CD14-positive monocyte (primary cell): ENCODE results near the gene TSPAN3. TPM values are rescaled to one million over a fixed set of nuclear protein-coding genes. Genes with fewer than 3 reads are reported as not detected.

Experiments
- DNase-seq, 3 donors: peaks; one replicate each; pipeline ENCODE4 v3.0.0-alpha.2; 2011 to 2022
- H2AFZ ChIP-seq: 2 replicates; pipeline ENCODE4 v1.6.0; 2012; ENCODE audit warnings: mild to moderate bottlenecking, low read depth, low read length, inconsistent platforms; ENCODE audit not compliant: insufficient read depth, poor library complexity, severe bottlenecking
- H3K27ac ChIP-seq, 2 donors: 1 replicate in 1 of 2; 2 replicates in 1 of 2; pipeline ENCODE4 v1.5.1; 2012 to 2013; ENCODE audit warnings: low read length in 2 of 2, control low read depth in 1 of 2, inconsistent platforms in 1 of 2, low read depth in 1 of 2, mild to moderate bottlenecking in 1 of 2
- H3K27me3 ChIP-seq, 2 donors: one replicate each; pipeline versions ENCODE4 v1.6.0 to v1.6.1; 2011 to 2013; ENCODE audit warnings: low read length in 2 of 2; ENCODE audit not compliant: control insufficient read depth in 2 of 2, insufficient read depth in 2 of 2
- H3K36me3 ChIP-seq, 2 donors: replicated peaks in 1 of 2; 1 replicate in 1 of 2; 2 replicates in 1 of 2; pipeline versions ENCODE4 v1.5.1 to v1.6.1; 2012 to 2013; ENCODE audit warnings: low read length in 2 of 2, control low read depth in 1 of 2, inconsistent platforms in 1 of 2, mild to moderate bottlenecking in 1 of 2; ENCODE audit not compliant: insufficient read depth in 2 of 2, control insufficient read depth in 1 of 2
- H3K4me1 ChIP-seq, 2 donors: 1 replicate in 1 of 2; 2 replicates in 1 of 2; pipeline versions ENCODE4 v1.5.1 to v1.6.1; 2012 to 2013; ENCODE audit warnings: low read length in 2 of 2, control low read depth in 1 of 2, inconsistent platforms in 1 of 2, mild to moderate bottlenecking in 1 of 2, moderate library complexity in 1 of 2; ENCODE audit not compliant: insufficient read depth in 2 of 2, control insufficient read depth in 1 of 2
- H3K4me2 ChIP-seq: replicated peaks from 2 replicates; pipeline ENCODE3; 2012; ENCODE audit warnings: low read length, moderate library complexity, mild to moderate bottlenecking; ENCODE audit not compliant: poor library complexity, severe bottlenecking; ENCODE audit errors: extremely low read depth
- H3K4me3 ChIP-seq, 3 experiments: fragments of 200-600 bp in 1 of 3; sonication (generic) in 1 of 3; replicated peaks in 1 of 3; 1 replicate in 2 of 3; 2 replicates in 1 of 3; pipeline ENCODE4 v1.5.1; 2011 to 2013; ENCODE audit warnings: low read length in 3 of 3, mild to moderate bottlenecking in 3 of 3, control low read depth in 2 of 3, low read depth in 2 of 3, inconsistent platforms in 1 of 3, moderate library complexity in 1 of 3
- H3K79me2 ChIP-seq: 2 replicates; pipeline ENCODE4 v1.6.0; 2012; ENCODE audit warnings: mild to moderate bottlenecking, control low read depth, inconsistent platforms, low read length, moderate library complexity; ENCODE audit not compliant: insufficient read depth
- H3K9ac ChIP-seq: 2 replicates; pipeline ENCODE4 v1.6.0; 2017; ENCODE audit warnings: low read length, mild to moderate bottlenecking; ENCODE audit not compliant: insufficient read depth, poor library complexity, severe bottlenecking
- H3K9me3 ChIP-seq, 2 donors: replicated peaks in 1 of 2; 1 replicate in 1 of 2; 2 replicates in 1 of 2; pipeline versions ENCODE4 v1.5.1 to v1.6.1; 2012 to 2013; ENCODE audit warnings: low read length in 2 of 2, control low read depth in 1 of 2; ENCODE audit not compliant: control insufficient read depth in 1 of 2, insufficient read depth in 1 of 2
- H4K20me1 ChIP-seq: 2 replicates; pipeline ENCODE4 v1.6.0; 2012; ENCODE audit warnings: mild to moderate bottlenecking, low read length, control low read depth, moderate library complexity; ENCODE audit not compliant: insufficient read depth
- H3K27ac Mint-ChIP-seq, 7 donors: one replicate each; pipeline ENCODE4 v1.8.0; 2020; ENCODE audit warnings: mild to moderate bottlenecking in 7 of 7, mixed read lengths in 7 of 7, moderate library complexity in 6 of 7, inconsistent platforms in 2 of 7
- H3K27me3 Mint-ChIP-seq, 3 donors: one replicate each; pipeline ENCODE4 v1.8.0; 2021 to 2022; ENCODE audit warnings: low read depth in 3 of 3, mild to moderate bottlenecking in 3 of 3, mixed read lengths in 3 of 3, moderate library complexity in 3 of 3, inconsistent platforms in 1 of 3
- H3K36me3 Mint-ChIP-seq, 2 donors: one replicate each; pipeline ENCODE4 v1.8.0; 2020; ENCODE audit warnings: mixed read lengths in 2 of 2, inconsistent platforms in 1 of 2, mild to moderate bottlenecking in 1 of 2
- H3K4me1 Mint-ChIP-seq: one replicate; pipeline ENCODE4 v1.8.0; 2020; ENCODE audit warnings: mild to moderate bottlenecking, mixed read lengths
- H3K4me3 Mint-ChIP-seq, 2 donors: one replicate each; pipeline ENCODE4 v1.8.0; 2020; ENCODE audit warnings: mild to moderate bottlenecking in 2 of 2, mixed read lengths in 2 of 2, moderate library complexity in 1 of 2
- H3K9me3 Mint-ChIP-seq, 7 donors: one replicate each; pipeline ENCODE4 v1.8.0; 2020 to 2022; ENCODE audit warnings: mixed read lengths in 7 of 7, mild to moderate bottlenecking in 6 of 7, moderate library complexity in 6 of 7, inconsistent platforms in 2 of 7
- WGBS: methylation state at CpG from one replicate; pipeline ENCODE4 v1.1.5; 2013; ENCODE audit warnings: missing lambda C conversion rate; ENCODE audit not compliant: insufficient coverage; 5-methylcytosine and 5-hydroxymethylcytosine counted together
- intact Hi-C, 2 donors: fragments of 100-400 bp; cut with micrococcal nuclease; formaldehyde crosslinking; loops; one replicate each; pipeline versions ENCODE4 v1.15.0 to v1.15.1; 2023
- polyA plus RNA-seq, 3 donors: library from polyadenylated mRNA; depleted of rRNA in 1 of 3; unstranded in 2 of 3; stranded (reverse) in 1 of 3; fragments of 300-500 nt in 2 of 3; fragments of >200 nt in 1 of 3; fragmentation: Illumina TruSeq in 2 of 3; gene quantifications; 1 replicate in 2 of 3; 2 replicates in 1 of 3; pipeline ENCODE4 v1.2.3, GENCODE V29; 2012 to 2021
- TF ChIP-seq, protein P1 (sequence below): fragments of 200-600 bp; IDR thresholded peaks from one replicate; pipeline ENCODE4 v1.8.0; 2022; ENCODE audit warnings: antibody characterized with exemption, mild to moderate bottlenecking

TSPAN3 gene
- polyA plus RNA-seq, 3 donors, result 26.0 to 68.0 (median 53.2) TPM

DNA sequence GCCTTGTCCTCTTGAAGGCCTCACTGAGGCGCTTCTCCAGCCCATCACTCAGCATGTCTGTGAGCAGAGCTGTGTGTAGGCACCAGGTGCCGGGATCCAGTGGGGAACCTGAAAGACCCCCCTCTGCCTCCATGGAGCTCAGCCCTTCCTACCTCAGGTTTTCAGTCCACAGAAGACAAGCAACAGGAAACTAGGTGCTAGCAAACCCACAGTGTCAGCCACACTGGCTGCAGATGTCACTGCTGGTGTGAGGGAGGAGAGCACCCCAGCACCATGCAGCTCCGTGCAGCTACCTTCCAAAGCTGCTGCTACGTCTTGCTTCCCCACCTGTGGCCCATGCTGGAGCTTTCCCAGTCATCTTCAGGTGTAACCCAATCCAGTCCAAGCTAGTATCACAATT is 58.0 kb downstream of the TSPAN3 start:
- H3K4me1 Mint-ChIP-seq, result peaks cover 91% of the 10 kb centered on the region
- Histone ChIP-seq H4K20me1 (peaks cover 100% of the 10 kb centered on the region), H2AFZ (no peak overlapping the region), H3K79me2 (peaks cover 100% of the 10 kb centered on the region), H3K4me2 (no peak overlapping the region), H3K4me1 (peaks cover 77 to 93% of the 10 kb centered on the region in 2 donors), H3K9ac (no peak overlapping the region), H3K4me3 (no peak overlapping the region), H3K9me3 (no peaks in the 10 kb centered on the region), H3K27ac (peak overlapping the region; percentile 67 to 83), H3K27me3 (no peaks in the 10 kb centered on the region), H3K36me3 (peaks cover 36 to 53% of the 10 kb centered on the region in 2 donors)
- no peaks in the 10 kb centered on the region for H3K9me3 Mint-ChIP-seq
- intact Hi-C loops, result no loop called here
- WGBS, result 42% methylated on average over 2 of the region's 4 CpGs
- peak overlapping the region; percentile 63 to 94 (median 92) for H3K27ac Mint-ChIP-seq
- H3K36me3 Mint-ChIP-seq, result peaks cover 34 to 75% of the 10 kb centered on the region in 2 donors
- TF ChIP-seq, protein P1, sequence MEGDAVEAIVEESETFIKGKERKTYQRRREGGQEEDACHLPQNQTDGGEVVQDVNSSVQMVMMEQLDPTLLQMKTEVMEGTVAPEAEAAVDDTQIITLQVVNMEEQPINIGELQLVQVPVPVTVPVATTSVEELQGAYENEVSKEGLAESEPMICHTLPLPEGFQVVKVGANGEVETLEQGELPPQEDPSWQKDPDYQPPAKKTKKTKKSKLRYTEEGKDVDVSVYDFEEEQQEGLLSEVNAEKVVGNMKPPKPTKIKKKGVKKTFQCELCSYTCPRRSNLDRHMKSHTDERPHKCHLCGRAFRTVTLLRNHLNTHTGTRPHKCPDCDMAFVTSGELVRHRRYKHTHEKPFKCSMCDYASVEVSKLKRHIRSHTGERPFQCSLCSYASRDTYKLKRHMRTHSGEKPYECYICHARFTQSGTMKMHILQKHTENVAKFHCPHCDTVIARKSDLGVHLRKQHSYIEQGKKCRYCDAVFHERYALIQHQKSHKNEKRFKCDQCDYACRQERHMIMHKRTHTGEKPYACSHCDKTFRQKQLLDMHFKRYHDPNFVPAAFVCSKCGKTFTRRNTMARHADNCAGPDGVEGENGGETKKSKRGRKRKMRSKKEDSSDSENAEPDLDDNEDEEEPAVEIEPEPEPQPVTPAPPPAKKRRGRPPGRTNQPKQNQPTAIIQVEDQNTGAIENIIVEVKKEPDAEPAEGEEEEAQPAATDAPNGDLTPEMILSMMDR, result no peak
- peaks cover 0 to 2% (median 0%) of the 10 kb centered on the region in 3 donors for H3K27me3 Mint-ChIP-seq
- no peak overlapping the region for H3K4me3 Mint-ChIP-seq
- no peak for DNase-seq

DNA sequence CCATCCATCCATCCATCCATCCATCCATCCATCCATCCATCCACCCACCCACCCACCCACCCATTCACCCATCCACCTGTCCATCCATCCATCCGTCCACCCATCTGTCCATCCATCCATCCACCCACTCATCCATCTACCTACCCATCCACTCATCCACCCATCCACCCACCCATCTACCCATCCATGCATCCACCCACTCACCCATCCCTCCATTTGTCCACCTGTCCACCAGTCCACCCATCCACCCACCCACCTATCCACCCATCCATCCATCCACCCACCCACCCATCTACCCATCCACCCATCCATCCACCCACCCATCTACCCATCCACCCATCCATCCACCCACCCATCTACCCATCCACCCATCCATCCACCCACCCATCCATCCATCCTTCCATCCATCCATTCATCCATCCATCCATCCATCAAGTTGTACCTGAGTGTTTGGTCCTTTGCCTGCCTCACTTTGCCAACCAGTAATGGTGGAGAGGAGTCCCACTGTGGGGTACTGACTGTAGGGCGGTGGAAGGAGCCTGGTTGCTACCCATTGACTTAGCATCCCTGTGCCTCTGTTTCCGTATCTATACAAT is 58.7 kb downstream of the TSPAN3 start:
- Histone ChIP-seq H3K4me1 (peaks cover 72 to 88% of the 10 kb centered on the region in 2 donors), H4K20me1 (peaks cover 100% of the 10 kb centered on the region), H3K36me3 (peaks cover 33 to 50% of the 10 kb centered on the region in 2 donors), H3K4me3 (no peak overlapping the region), H3K9ac (no peak overlapping the region), H2AFZ (no peak overlapping the region), H3K9me3 (no peaks in the 10 kb centered on the region), H3K27me3 (no peaks in the 10 kb centered on the region), H3K79me2 (peaks cover 100% of the 10 kb centered on the region), H3K27ac (peak overlapping the region; percentile 67 to 83), H3K4me2 (no peak overlapping the region)
- Mint-ChIP-seq H3K27ac (peak overlapping the region in 6 of 7 donors; percentile 62 to 94 (median 93)), H3K4me1 (peaks cover 88% of the 10 kb centered on the region), H3K4me3 (no peak overlapping the region), H3K9me3 (no peaks in the 10 kb centered on the region), H3K36me3 (peaks cover 31 to 75% of the 10 kb centered on the region in 2 donors), H3K27me3 (peaks cover 0 to 2% (median 0%) of the 10 kb centered on the region in 3 donors)
- TF ChIP-seq, protein P1, result no peak
- DNase-seq, result no peak
- intact Hi-C loops, result no loop called here
- 93% methylated on average over 2 of the region's 3 CpGs for WGBS
